Mesendoderm (in vitro differentiated cells): ENCODE results near the gene ANKLE2.
"Not testable (repeated sequence)": the region's sequence is repeated elsewhere in the genome, so short reads cannot be mapped to it uniquely, and the experiment has no call there.

Source experiments
- DNase-seq: peaks from one replicate; pipeline ENCODE4 v3.0.0; 2013
- H2AK5ac ChIP-seq: 2 replicates; pipeline ENCODE4 v1.6.1; 2013; ENCODE audit warnings: low read length, inconsistent platforms
- H2BK120ac ChIP-seq: 2 replicates; pipeline ENCODE4 v1.6.1; 2013; ENCODE audit warnings: low read depth, mild to moderate bottlenecking, low read length, moderate library complexity, mixed read lengths
- H2BK15ac ChIP-seq: replicated peaks from 2 replicates; pipeline ENCODE4 v1.6.1; 2013; ENCODE audit warnings: low read depth, mild to moderate bottlenecking, moderate library complexity
- H2BK5ac ChIP-seq: 2 replicates; pipeline ENCODE4 v1.6.1; 2013; ENCODE audit warnings: low read length, inconsistent platforms
- H3K18ac ChIP-seq: 2 replicates; pipeline ENCODE4 v1.6.1; 2013; ENCODE audit warnings: mild to moderate bottlenecking, low read length, mixed read lengths
- H3K23ac ChIP-seq: one replicate; pipeline ENCODE4 v1.6.1; 2013; ENCODE audit warnings: low read length
- H3K27ac ChIP-seq: 2 replicates; pipeline ENCODE4 v1.5.1; 2013; ENCODE audit warnings: low read depth, mild to moderate bottlenecking, inconsistent platforms, low read length, moderate library complexity
- H3K27me3 ChIP-seq: 2 replicates; pipeline ENCODE4 v1.6.1; 2013; ENCODE audit warnings: low read length, control low read depth, mild to moderate bottlenecking, inconsistent platforms; ENCODE audit not compliant: insufficient read depth, poor library complexity
- H3K36me3 ChIP-seq: 2 replicates; pipeline ENCODE4 v1.6.1; 2013; ENCODE audit warnings: low read length, inconsistent platforms; ENCODE audit not compliant: control insufficient read depth, insufficient read depth
- H3K4ac ChIP-seq: one replicate; pipeline ENCODE4 v1.6.1; 2013; ENCODE audit warnings: low read depth, mild to moderate bottlenecking, low read length, moderate library complexity
- H3K4me1 ChIP-seq: 2 replicates; pipeline ENCODE4 v1.6.1; 2013; ENCODE audit warnings: low read depth, low read length, inconsistent platforms; ENCODE audit not compliant: control insufficient read depth
- H3K4me2 ChIP-seq: 2 replicates; pipeline ENCODE4 v1.6.1; 2013; ENCODE audit warnings: low read length
- H3K4me3 ChIP-seq: 2 replicates; pipeline ENCODE4 v1.5.1; 2013; ENCODE audit warnings: mild to moderate bottlenecking, low read length
- H3K56ac ChIP-seq: one replicate; pipeline ENCODE4 v1.6.1; 2013; ENCODE audit warnings: low read length
- H3K79me1 ChIP-seq: 2 replicates; pipeline ENCODE4 v1.6.1; 2013; ENCODE audit warnings: low read length, inconsistent platforms
- H3K79me2 ChIP-seq: 2 replicates; pipeline ENCODE4 v1.6.1; 2013; ENCODE audit warnings: mild to moderate bottlenecking, low read length; ENCODE audit not compliant: control insufficient read depth, insufficient read depth
- H3K9ac ChIP-seq: 2 replicates; pipeline ENCODE4 v1.6.1; 2013; ENCODE audit warnings: low read length, inconsistent platforms
- H4K5ac ChIP-seq: one replicate; pipeline ENCODE4 v1.6.1; 2013; ENCODE audit warnings: low read length
- H4K8ac ChIP-seq: one replicate; pipeline ENCODE4 v1.6.1; 2013; ENCODE audit warnings: low read depth, mild to moderate bottlenecking, control low read depth, low read length, moderate library complexity
- WGBS: extraction: QIAGEN DNeasy Blood & Tissue Kit; methylation state at CpG from one replicate; pipeline ENCODE4 v1.1.7; 2013; ENCODE audit warnings: low lambda C conversion rate, missing lambda C conversion rate; ENCODE audit not compliant: insufficient coverage; ENCODE audit errors: extremely low coverage; 5-methylcytosine and 5-hydroxymethylcytosine counted together

The ANKLE2 gene

DNA sequence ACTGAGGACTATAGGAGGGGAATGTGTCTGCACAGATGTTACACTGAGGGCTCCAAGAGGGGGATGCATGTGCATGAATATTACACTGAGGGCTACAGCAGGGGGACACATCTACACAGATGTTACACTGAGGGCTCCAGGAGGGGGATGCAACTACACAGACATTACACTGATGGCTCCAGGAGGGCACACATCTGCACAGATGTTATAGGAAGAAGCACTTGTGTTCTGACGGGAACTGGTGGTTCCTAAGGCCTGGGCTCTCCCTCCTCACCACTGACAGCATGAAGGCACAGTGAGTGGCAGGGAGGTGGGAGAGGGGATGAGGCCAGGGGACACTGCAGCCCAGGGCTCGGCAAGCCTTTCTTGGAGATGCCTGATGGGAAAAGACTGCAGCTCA, 30.3 kb upstream of the ANKLE2 start:
- not testable (repeated sequence) for H2BK5ac ChIP-seq, H3K4me2 ChIP-seq, H3K23ac ChIP-seq, H3K79me1 ChIP-seq, H2BK15ac ChIP-seq, H3K9ac ChIP-seq, H2AK5ac ChIP-seq, H4K8ac ChIP-seq, H3K56ac ChIP-seq, H3K4me3 ChIP-seq, H3K27me3 ChIP-seq, H2BK120ac ChIP-seq, H3K4ac ChIP-seq, H3K18ac ChIP-seq, H3K4me1 ChIP-seq, H3K27ac ChIP-seq, H4K5ac ChIP-seq, H3K79me2 ChIP-seq, DNase-seq
- peaks cover 15% of the 10 kb centered on the region for H3K36me3 ChIP-seq
- no CpG with 5 or more reads among the region's 2 CpGs for WGBS

DNA sequence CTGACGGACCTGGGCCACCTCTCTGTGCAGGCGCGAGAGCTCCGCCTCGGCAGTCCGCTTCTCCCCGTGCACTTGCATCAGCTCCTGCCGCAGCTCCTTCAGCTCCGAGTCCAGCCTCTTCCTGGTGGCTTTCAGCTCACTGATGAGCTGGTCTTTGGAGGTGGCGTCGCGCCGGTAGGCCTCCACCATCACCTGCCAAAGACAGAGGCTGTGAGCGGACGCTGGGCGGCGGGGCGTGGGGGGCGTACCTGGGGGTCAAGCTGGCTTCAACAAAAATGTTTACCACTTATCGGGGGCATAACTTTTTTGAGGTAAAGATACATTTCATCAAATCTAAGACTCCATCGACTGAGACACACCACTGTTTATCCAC, 27.5 kb upstream of the ANKLE2 start:
- H2BK120ac ChIP-seq: no peak overlapping the region
- H3K18ac ChIP-seq: no peak overlapping the region
- H2BK15ac ChIP-seq: no peak overlapping the region
- H3K23ac ChIP-seq: no peak overlapping the region
- H3K9ac ChIP-seq: no peak overlapping the region
- no peak for DNase-seq
- no peak overlapping the region for H3K56ac ChIP-seq
- H3K4me2 ChIP-seq: no peak overlapping the region
- H3K79me1 ChIP-seq: peaks cover 3% of the 10 kb centered on the region
- no peak overlapping the region for H4K5ac ChIP-seq
- no peaks in the 10 kb centered on the region for H3K27me3 ChIP-seq
- H3K4me1 ChIP-seq: no peaks in the 10 kb centered on the region
- no peaks in the 10 kb centered on the region for H3K79me2 ChIP-seq
- no peak overlapping the region for H3K27ac ChIP-seq
- WGBS: no CpG with 5 or more reads among the region's 21 CpGs
- H3K36me3 ChIP-seq: peaks cover 19% of the 10 kb centered on the region
- H2AK5ac ChIP-seq: no peak overlapping the region
- no peak overlapping the region for H3K4ac ChIP-seq
- H4K8ac ChIP-seq: no peak overlapping the region
- no peak overlapping the region for H3K4me3 ChIP-seq
- H2BK5ac ChIP-seq: no peak overlapping the region

DNA sequence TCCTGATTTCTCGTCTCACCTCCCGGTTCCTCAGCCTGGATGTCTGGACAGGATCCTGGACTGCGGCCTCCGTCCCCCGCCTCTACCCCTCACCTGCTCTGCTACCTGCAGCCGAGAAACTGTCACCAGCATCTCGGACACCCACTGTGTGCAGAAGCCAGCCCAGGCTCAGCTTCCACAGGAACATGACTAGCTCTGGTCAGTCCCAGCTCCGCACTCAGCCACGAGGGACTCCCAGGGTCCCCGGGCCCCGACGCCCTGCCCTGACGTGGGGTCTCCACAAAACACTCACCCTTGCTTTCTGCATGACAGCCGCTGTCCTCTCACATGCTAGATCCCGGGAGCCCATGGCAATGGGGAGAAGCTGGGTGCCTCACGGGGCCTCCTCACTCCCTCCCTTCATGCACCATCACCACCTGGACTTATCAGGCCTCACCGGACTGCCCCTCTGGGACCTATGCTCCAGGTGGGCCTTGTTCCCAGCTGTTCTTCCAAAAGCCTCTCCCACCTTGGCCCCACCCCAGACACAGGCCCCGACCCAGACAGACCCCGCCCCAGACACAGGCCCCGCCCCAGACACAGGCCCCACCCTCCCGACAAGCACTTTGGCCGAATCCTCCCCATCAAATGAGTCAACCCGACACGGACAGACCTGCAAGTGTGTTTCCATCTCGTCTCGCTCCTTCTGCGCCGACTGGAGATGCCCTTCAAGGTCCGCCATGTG, 26.9 kb upstream of the ANKLE2 start:
- DNase-seq: no peak
- Histone ChIP-seq H3K79me2 (no peaks in the 10 kb centered on the region), H3K23ac (no peak overlapping the region), H3K27me3 (no peaks in the 10 kb centered on the region), H2BK5ac (no peak overlapping the region), H3K36me3 (peaks cover 23% of the 10 kb centered on the region), H2BK120ac (no peak overlapping the region), H3K27ac (no peak overlapping the region), H3K79me1 (peaks cover 3% of the 10 kb centered on the region), H2AK5ac (no peak overlapping the region), H3K4me1 (no peaks in the 10 kb centered on the region), H3K4me2 (no peak overlapping the region), H2BK15ac (no peak overlapping the region), H4K8ac (no peak overlapping the region), H4K5ac (no peak overlapping the region), H3K4ac (no peak overlapping the region), H3K4me3 (no peak overlapping the region), H3K9ac (no peak overlapping the region), H3K18ac (no peak overlapping the region), H3K56ac (no peak overlapping the region)
- no CpG with 5 or more reads among the region's 29 CpGs for WGBS

DNA sequence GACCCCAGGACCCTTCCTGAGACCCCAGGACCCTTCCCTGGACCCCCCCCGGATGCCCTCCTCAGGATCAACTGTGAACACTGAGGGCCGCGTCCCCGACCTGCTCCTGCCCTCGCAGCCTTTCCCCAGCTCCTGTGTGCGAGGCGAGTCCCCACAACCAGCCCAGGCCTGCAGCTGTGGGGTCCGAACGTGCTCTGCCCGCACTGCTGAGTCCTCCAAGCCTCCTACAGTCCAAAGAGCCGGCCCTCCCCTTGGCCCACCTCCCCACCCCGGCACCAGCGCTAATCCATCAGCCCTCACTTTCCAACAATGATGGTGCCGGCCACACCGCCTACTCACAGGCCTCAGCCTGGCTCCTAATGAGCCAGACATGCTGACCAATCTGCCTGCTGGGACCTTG, 26.2 kb upstream of the ANKLE2 start:
- H2BK120ac ChIP-seq: no peak overlapping the region
- H3K79me1 ChIP-seq: peaks cover 3% of the 10 kb centered on the region
- no peak overlapping the region for H3K4ac ChIP-seq
- no peak overlapping the region for H3K9ac ChIP-seq
- H4K8ac ChIP-seq: no peak overlapping the region
- no peak overlapping the region for H3K4me2 ChIP-seq
- H2AK5ac ChIP-seq: no peak overlapping the region
- no peak overlapping the region for H3K56ac ChIP-seq
- no peak overlapping the region for H3K27ac ChIP-seq
- no peaks in the 10 kb centered on the region for H3K4me1 ChIP-seq
- DNase-seq: no peak
- H2BK15ac ChIP-seq: no peak overlapping the region
- peaks cover 23% of the 10 kb centered on the region for H3K36me3 ChIP-seq
- no peak overlapping the region for H3K4me3 ChIP-seq
- no peaks in the 10 kb centered on the region for H3K27me3 ChIP-seq
- H3K18ac ChIP-seq: no peak overlapping the region
- no peaks in the 10 kb centered on the region for H3K79me2 ChIP-seq
- no peak overlapping the region for H3K23ac ChIP-seq
- no CpG with 5 or more reads among the region's 15 CpGs for WGBS
- H2BK5ac ChIP-seq: no peak overlapping the region
- H4K5ac ChIP-seq: no peak overlapping the region

DNA sequence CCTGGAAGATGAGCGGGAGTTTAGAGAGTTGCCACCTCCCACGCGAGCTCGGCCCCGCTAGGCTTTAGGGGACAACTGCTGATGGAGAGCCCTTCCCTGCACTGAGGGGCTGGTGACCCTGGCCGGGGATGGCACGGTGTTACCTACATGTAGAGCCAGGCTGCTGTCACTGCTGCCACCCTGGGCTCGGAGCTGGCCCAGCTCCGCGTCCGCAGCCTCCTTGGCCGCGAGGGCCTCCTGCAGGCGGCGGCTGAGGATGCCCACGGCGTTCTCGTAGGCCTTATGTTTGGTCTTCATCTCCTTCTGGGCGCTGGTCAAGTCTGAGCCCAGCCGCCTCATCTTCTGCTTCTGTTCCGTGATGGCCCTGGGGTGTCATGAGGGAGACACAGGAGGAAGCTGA, 24.6 kb upstream of the ANKLE2 start:
- H3K18ac ChIP-seq: no peak overlapping the region
- no peak overlapping the region for H4K5ac ChIP-seq
- H2BK120ac ChIP-seq: no peak overlapping the region
- H3K27me3 ChIP-seq: no peaks in the 10 kb centered on the region
- peaks cover 28% of the 10 kb centered on the region for H3K36me3 ChIP-seq
- no peak for DNase-seq
- no peak overlapping the region for H2BK5ac ChIP-seq
- H3K4me3 ChIP-seq: no peak overlapping the region
- no peak overlapping the region for H3K23ac ChIP-seq
- no peak overlapping the region for H3K27ac ChIP-seq
- H3K4ac ChIP-seq: no peak overlapping the region
- no peaks in the 10 kb centered on the region for H3K79me2 ChIP-seq
- H3K4me2 ChIP-seq: no peak overlapping the region
- H3K4me1 ChIP-seq: no peaks in the 10 kb centered on the region
- no peak overlapping the region for H3K56ac ChIP-seq
- WGBS: no CpG with 5 or more reads among the region's 21 CpGs
- no peak overlapping the region for H4K8ac ChIP-seq
- peaks cover 3% of the 10 kb centered on the region for H3K79me1 ChIP-seq
- no peak overlapping the region for H3K9ac ChIP-seq
- no peak overlapping the region for H2BK15ac ChIP-seq
- no peak overlapping the region for H2AK5ac ChIP-seq

DNA sequence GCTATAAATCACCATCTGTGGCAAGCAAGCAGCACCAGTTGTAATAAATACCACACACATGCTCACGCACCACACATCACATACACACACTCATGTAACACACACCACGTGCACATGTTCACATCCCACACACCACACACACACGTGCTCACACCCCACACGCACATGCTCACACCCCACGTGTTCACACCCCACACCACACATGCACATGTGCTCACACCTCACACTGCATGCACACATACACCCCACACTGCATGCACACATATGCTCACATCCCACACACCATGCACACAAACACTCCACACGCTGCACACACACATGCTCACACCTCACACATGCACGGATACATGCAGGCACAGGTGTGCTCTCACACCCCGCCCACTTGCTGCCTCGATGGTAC, 22.9 kb upstream of the ANKLE2 start:
- Histone ChIP-seq H3K4ac (no peak overlapping the region), H2AK5ac (no peak overlapping the region), H3K23ac (no peak overlapping the region), H3K4me2 (no peak overlapping the region), H2BK120ac (no peak overlapping the region), H3K79me1 (peaks cover 3% of the 10 kb centered on the region), H3K4me1 (no peaks in the 10 kb centered on the region), H2BK5ac (no peak overlapping the region), H4K8ac (no peak overlapping the region), H4K5ac (no peak overlapping the region), H3K9ac (no peak overlapping the region), H3K4me3 (no peak overlapping the region), H3K27ac (no peak overlapping the region), H3K36me3 (peaks cover 33% of the 10 kb centered on the region), H3K18ac (no peak overlapping the region), H3K56ac (no peak overlapping the region), H3K79me2 (no peaks in the 10 kb centered on the region), H2BK15ac (no peak overlapping the region), H3K27me3 (no peaks in the 10 kb centered on the region)
- WGBS: no CpG with 5 or more reads among the region's 9 CpGs
- no peak for DNase-seq
